Activated naive CD4-positive, alpha-beta T cell treated with Interleukin-2 at 50 U/mL for 16 hours (primary cell): ENCODE measurements around the gene HMX1.

Source experiments
- DNase-seq: peaks from one replicate; pipeline ENCODE4 v3.0.0-alpha.2; 2020

Gene HMX1

GRCh38 chr4:8891646-8892555, 20.3 kb upstream of the HMX1 start:
- no peak for DNase-seq

- DNase-seq, result no peak
Observed at GRCh38 chr4:8891255-8891645, 19.6 kb upstream of the HMX1 start.

- DNase-seq, result no peak
Observed at GRCh38 chr4:8888856-8889255, 17.2 kb upstream of the HMX1 start.

- DNase-seq, result no peak
Observed at GRCh38 chr4:8886612-8887406, 15.2 kb upstream of the HMX1 start.

- no peak for DNase-seq
Observed at GRCh38 chr4:8882239-8882638, 10.6 kb upstream of the HMX1 start.

- DNase-seq, result no peak
Observed at GRCh38 chr4:8880851-8881250, 9.2 kb upstream of the HMX1 start.

GRCh38 chr4:8879574-8879973, 7.9 kb upstream of the HMX1 start:
- DNase-seq, result no peak

- no peak for DNase-seq
Observed at GRCh38 chr4:8878421-8878820, 6.8 kb upstream of the HMX1 start.

- DNase-seq, result no peak
Observed at GRCh38 chr4:8877780-8878040, 6.1 kb upstream of the HMX1 start.

- DNase-seq, result no peak
Observed at GRCh38 chr4:8876982-8877779, 5.5 kb upstream of the HMX1 start.

GRCh38 chr4:8874896-8875680, 3.4 kb upstream of the HMX1 start:
- DNase-seq, result no peak

- no peak for DNase-seq
Observed at GRCh38 chr4:8874003-8874895, 2.6 kb upstream of the HMX1 start.

- no peak for DNase-seq
Observed at GRCh38 chr4:8872402-8873291, 1.0 kb upstream of the HMX1 start.

GRCh38 chr4:8870647-8871416, 807 bp downstream of the HMX1 start:
- DNase-seq, result no peak

- no peak for DNase-seq
Observed at GRCh38 chr4:8869898-8870646, 1.6 kb downstream of the HMX1 start.

GRCh38 chr4:8869002-8869897, 2.4 kb downstream of the HMX1 start:
- DNase-seq, result no peak

- DNase-seq, result no peak
Observed at GRCh38 chr4:8868321-8869001, 3.2 kb downstream of the HMX1 start.
